ENCODE measurements around the gene SLC22A8. TPM values are rescaled to one million over a fixed set of nuclear protein-coding genes. Genes with fewer than 3 reads are reported as not detected.

The SLC22A8 gene
- total and polyA plus RNA-seq, 2 donors (not counting 1 experiment from before 2014, with no cell fraction given) = not detected

DNA sequence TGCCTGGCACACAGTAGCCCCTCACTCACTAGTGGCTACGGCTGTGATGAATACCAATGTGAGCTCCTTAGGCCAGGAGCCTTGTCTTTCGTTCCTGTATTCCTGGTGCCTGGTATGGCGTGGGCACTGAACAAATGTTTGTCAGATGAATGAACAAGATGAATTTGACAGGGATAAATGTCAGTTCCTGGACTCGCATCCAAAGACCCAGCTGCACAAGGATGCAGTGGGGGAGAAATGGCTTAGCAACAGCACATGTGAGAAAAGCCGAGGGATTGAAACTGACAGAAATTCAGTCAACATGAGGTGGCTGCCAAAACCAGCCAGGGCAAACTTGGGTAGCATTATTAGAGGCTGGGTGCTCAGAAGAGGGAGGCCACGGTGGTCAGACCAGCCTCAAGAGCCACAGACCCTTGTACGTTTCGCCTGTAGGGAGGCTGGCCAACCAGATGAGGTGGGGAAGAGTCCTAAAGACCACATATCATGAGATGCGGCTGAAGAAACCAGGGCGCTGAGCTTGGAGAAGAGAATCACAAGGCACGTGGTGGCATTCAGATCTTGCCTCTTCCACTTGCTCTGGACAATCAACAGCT is 7.7 kb upstream of the SLC22A8 start:
- TF ChIP-seq, protein P1, sequence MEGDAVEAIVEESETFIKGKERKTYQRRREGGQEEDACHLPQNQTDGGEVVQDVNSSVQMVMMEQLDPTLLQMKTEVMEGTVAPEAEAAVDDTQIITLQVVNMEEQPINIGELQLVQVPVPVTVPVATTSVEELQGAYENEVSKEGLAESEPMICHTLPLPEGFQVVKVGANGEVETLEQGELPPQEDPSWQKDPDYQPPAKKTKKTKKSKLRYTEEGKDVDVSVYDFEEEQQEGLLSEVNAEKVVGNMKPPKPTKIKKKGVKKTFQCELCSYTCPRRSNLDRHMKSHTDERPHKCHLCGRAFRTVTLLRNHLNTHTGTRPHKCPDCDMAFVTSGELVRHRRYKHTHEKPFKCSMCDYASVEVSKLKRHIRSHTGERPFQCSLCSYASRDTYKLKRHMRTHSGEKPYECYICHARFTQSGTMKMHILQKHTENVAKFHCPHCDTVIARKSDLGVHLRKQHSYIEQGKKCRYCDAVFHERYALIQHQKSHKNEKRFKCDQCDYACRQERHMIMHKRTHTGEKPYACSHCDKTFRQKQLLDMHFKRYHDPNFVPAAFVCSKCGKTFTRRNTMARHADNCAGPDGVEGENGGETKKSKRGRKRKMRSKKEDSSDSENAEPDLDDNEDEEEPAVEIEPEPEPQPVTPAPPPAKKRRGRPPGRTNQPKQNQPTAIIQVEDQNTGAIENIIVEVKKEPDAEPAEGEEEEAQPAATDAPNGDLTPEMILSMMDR (IDR thresholded peaks at IDR 0.05) = no peak
- TF ChIP-seq EZH2 (IDR thresholded peaks at IDR 0.05; ENCODE audit: borderline replicate concordance, insufficient read depth, low read depth, low read length, poor library complexity, severe bottlenecking) = no peak
- intact Hi-C loops (cut with micrococcal nuclease) = no loop called here

DNA sequence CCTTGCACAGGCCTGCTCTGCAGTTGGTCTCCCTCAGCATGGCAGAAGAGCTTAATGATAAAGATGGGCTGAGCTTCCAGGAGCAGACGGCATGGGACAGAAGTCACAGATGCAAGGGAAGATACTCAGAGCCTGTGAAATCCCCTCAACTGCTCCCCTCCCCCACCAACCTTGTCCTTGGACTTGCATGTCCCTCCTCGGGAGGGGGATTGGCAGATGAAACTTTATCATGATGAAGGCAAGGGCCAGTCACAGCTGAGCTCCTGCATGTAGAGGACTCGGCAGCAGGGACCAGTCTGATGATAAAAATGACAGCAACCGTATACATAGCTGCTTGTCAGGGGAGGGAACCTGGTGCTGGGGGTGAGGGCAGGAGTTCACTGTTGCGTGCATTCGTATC is 6.8 kb upstream of the SLC22A8 start:
- Histone ChIP-seq H3K9ac (ENCODE audit: low read length) (no peak overlapping the region), H3K27me3 (replicated peaks in 1 of 4; ENCODE audit: control extremely low read depth in 1 of 4, control insufficient read depth in 3 of 4, insufficient read depth in 4 of 4, low read length in 3 of 4) (peaks cover 0 to 15% (median 1%) of the 10 kb centered on the region in 4 experiments), H3K4me1 (ENCODE audit: control insufficient read depth in 2 of 2, insufficient read depth in 2 of 2, low read length in 2 of 2) (peaks cover 0 to 3% of the 10 kb centered on the region in 2 donors), H3K36me3 (replicated peaks in 1 of 2; ENCODE audit: control extremely low read depth in 1 of 2, control insufficient read depth in 1 of 2, extremely low read depth in 1 of 2, insufficient read depth in 2 of 2, low read length in 1 of 2) (no peaks in the 10 kb centered on the region), H3K9me3 (ENCODE audit: control extremely low read depth in 1 of 3, control insufficient read depth in 2 of 3, insufficient read depth in 1 of 3, low read length in 2 of 3) (peaks cover 0 to 5% (median 0%) of the 10 kb centered on the region in 3 donors), H3K4me3 (ENCODE audit: control extremely low read depth in 1 of 5, extremely low read depth in 1 of 5, insufficient read depth in 1 of 5, low read depth in 2 of 5, low read length in 4 of 5) (no peak overlapping the region), H3K79me2 (ENCODE audit: control insufficient read depth, insufficient read depth, low read length) (no peaks in the 10 kb centered on the region), H3K4me2 (replicated peaks; ENCODE audit: low read depth, low read length, poor library complexity, severe bottlenecking) (no peak overlapping the region), H3K27ac (ENCODE audit: low read length in 2 of 2) (no peak overlapping the region), H2AFZ (ENCODE audit: insufficient read depth, low read depth, low read length, poor library complexity, severe bottlenecking) (no peak overlapping the region), H4K20me1 (ENCODE audit: control insufficient read depth, insufficient read depth, low read length, poor library complexity, severe bottlenecking) (no peaks in the 10 kb centered on the region)
- CTCF ChIA-PET = interaction anchor here (0.9 to 8.5 kb wide), 7 partner anchors 8 to 122 kb away, joined by 3 to 308 read pairs (median 16); partner anchors contain the start of gene SLC22A8
- intact Hi-C loops (cut with micrococcal nuclease) = no loop called here
- Mint-ChIP-seq H3K4me1 (peaks cover 4% of the 10 kb centered on the region), H3K9me3 (ENCODE audit: insufficient read depth) (no peaks in the 10 kb centered on the region), H3K27ac (no peak overlapping the region), H3K27me3 (peaks cover 34% of the 10 kb centered on the region), H3K4me3 (no peak overlapping the region)
- ATAC-seq (ENCODE audit: low read depth) (no peak), DNase-seq (no peak)
- POLR2A ChIA-PET = interaction anchor here (0.5 kb wide), 1 partner anchor 635 kb away, joined by 3 read pairs; no protein-coding TSS in a partner anchor
- 70% methylated on average over 4 of the region's 6 CpGs for WGBS (ENCODE audit: insufficient coverage)
- TF ChIP-seq, protein P1 (IDR thresholded peaks at IDR 0.05) = no peak
- TF ChIP-seq EZH2 (IDR thresholded peaks at IDR 0.05; ENCODE audit: borderline replicate concordance, insufficient read depth, low read depth, low read length, poor library complexity, severe bottlenecking) = no peak

More for the DNA sequence above, 7.7 kb upstream of the SLC22A8 start:
- H3K27ac Mint-ChIP-seq = peak overlapping the region; percentile 10
- no peak overlapping the region for H3K9ac ChIP-seq (ENCODE audit: low read length)
- no peak overlapping the region for H3K4me3 ChIP-seq (ENCODE audit: control extremely low read depth in 1 of 5, extremely low read depth in 1 of 5, insufficient read depth in 1 of 5, low read depth in 2 of 5, low read length in 4 of 5)
- CTCF ChIA-PET = interaction anchor here (0.6 to 8.5 kb wide), 14 partner anchors 9 to 626 kb away, joined by 3 to 308 read pairs (median 6); partner anchors contain the start of gene SLC22A8
- POLR2A ChIA-PET = no interaction called here
- H3K79me2 ChIP-seq (ENCODE audit: control insufficient read depth, insufficient read depth, low read length) = no peaks in the 10 kb centered on the region
- no peak overlapping the region for H3K4me3 Mint-ChIP-seq
- peaks cover 34% of the 10 kb centered on the region for H3K27me3 Mint-ChIP-seq
- DNase-seq (peak; percentile 18), ATAC-seq (ENCODE audit: low read depth) (no peak)
- no peaks in the 10 kb centered on the region for H3K9me3 Mint-ChIP-seq (ENCODE audit: insufficient read depth)
- no peak overlapping the region for H2AFZ ChIP-seq (ENCODE audit: insufficient read depth, low read depth, low read length, poor library complexity, severe bottlenecking)
- peaks cover 0 to 13% (median 0%) of the 10 kb centered on the region in 4 experiments for H3K27me3 ChIP-seq (replicated peaks in 1 of 4; ENCODE audit: control extremely low read depth in 1 of 4, control insufficient read depth in 3 of 4, insufficient read depth in 4 of 4, low read length in 3 of 4)
- H3K36me3 ChIP-seq (replicated peaks in 1 of 2; ENCODE audit: control extremely low read depth in 1 of 2, control insufficient read depth in 1 of 2, extremely low read depth in 1 of 2, insufficient read depth in 2 of 2, low read length in 1 of 2) = no peaks in the 10 kb centered on the region
- no peaks in the 10 kb centered on the region for H4K20me1 ChIP-seq (ENCODE audit: control insufficient read depth, insufficient read depth, low read length, poor library complexity, severe bottlenecking)
- peaks cover 0 to 3% of the 10 kb centered on the region in 2 donors for H3K4me1 ChIP-seq (ENCODE audit: control insufficient read depth in 2 of 2, insufficient read depth in 2 of 2, low read length in 2 of 2)
- 84% methylated on average over 11 of the region's 11 CpGs for WGBS (ENCODE audit: insufficient coverage)
- H3K9me3 ChIP-seq (ENCODE audit: control extremely low read depth in 1 of 3, control insufficient read depth in 2 of 3, insufficient read depth in 1 of 3, low read length in 2 of 3) = peaks cover 0 to 5% (median 0%) of the 10 kb centered on the region in 3 donors
- H3K27ac ChIP-seq (ENCODE audit: low read length in 2 of 2) = no peak overlapping the region
- no peak overlapping the region for H3K4me2 ChIP-seq (replicated peaks; ENCODE audit: low read depth, low read length, poor library complexity, severe bottlenecking)
- H3K4me1 Mint-ChIP-seq = peaks cover 4% of the 10 kb centered on the region
